Lung (tissue), 12 donors: ENCODE data around the gene SDF4. TPM values are rescaled to one million over a fixed set of nuclear protein-coding genes. Genes with fewer than 3 reads are reported as not detected.

Experiments
- ATAC-seq: fragments of 200-7000 bp; cut with Tn5 transposase; one replicate; pipeline ENCODE4 v1.9.1; 2020; ENCODE audit warnings: moderate number of reproducible peaks; ENCODE audit not compliant: insufficient read depth, low FRiP score
- DNase-seq, 3 donors: peaks; one replicate each; pipeline ENCODE4 v3.0.0-alpha.2; 2013 to 2017
- H3K27ac ChIP-seq, 2 donors: one replicate each; pipeline ENCODE4 v1.5.1; 2013; ENCODE audit warnings: mild to moderate bottlenecking in 2 of 2, moderate library complexity in 2 of 2, control low read depth in 1 of 2, inconsistent platforms in 1 of 2, low read depth in 1 of 2, low read length in 1 of 2
- H3K27me3 ChIP-seq, 3 donors: one replicate each; pipeline ENCODE4 v1.5.1; 2013; ENCODE audit warnings: low read length in 2 of 3; ENCODE audit not compliant: control insufficient read depth in 3 of 3, insufficient read depth in 3 of 3
- H3K36me3 ChIP-seq, 4 donors: one replicate each; pipeline ENCODE4 v1.5.1; 2013; ENCODE audit warnings: low read length in 4 of 4, mild to moderate bottlenecking in 1 of 4, moderate library complexity in 1 of 4; ENCODE audit not compliant: control insufficient read depth in 4 of 4, insufficient read depth in 4 of 4
- H3K4me1 ChIP-seq, 5 donors: one replicate each; pipeline ENCODE4 v1.5.1; 2013; ENCODE audit warnings: low read length in 5 of 5, mild to moderate bottlenecking in 2 of 5, moderate library complexity in 1 of 5; ENCODE audit not compliant: control insufficient read depth in 5 of 5, insufficient read depth in 5 of 5
- H3K4me3 ChIP-seq: one replicate; pipeline ENCODE4 v1.5.1; 2013; ENCODE audit warnings: mild to moderate bottlenecking, control low read depth, moderate library complexity
- H3K9ac ChIP-seq, 2 donors: one replicate each; pipeline ENCODE4 v1.5.1; 2013; ENCODE audit warnings: low read length in 2 of 2, control low read depth in 1 of 2; ENCODE audit not compliant: insufficient read depth in 1 of 2
- H3K9me3 ChIP-seq, 4 donors: one replicate each; pipeline ENCODE4 v1.5.1; 2013; ENCODE audit warnings: low read length in 3 of 4, mild to moderate bottlenecking in 1 of 4, moderate library complexity in 1 of 4; ENCODE audit not compliant: control insufficient read depth in 4 of 4, insufficient read depth in 3 of 4
- WGBS, 2 donors: extraction: QIAGEN DNeasy Blood & Tissue Kit; methylation state at CpG; one replicate each; pipeline ENCODE4 v1.1.7; 2013; 5-methylcytosine and 5-hydroxymethylcytosine counted together
- polyA plus RNA-seq, 2 donors: library from polyadenylated mRNA; stranded (reverse); fragments of 200-250 nt; gene quantifications; one replicate each; pipeline ENCODE4 v1.2.1, GENCODE V29; 2013
- total RNA-seq, 2 donors: library from RNA; depleted of rRNA in 1 of 2; stranded (reverse); fragments of >200 nt in 1 of 2; gene quantifications; one replicate each; pipeline ENCODE4 v1.2.1, GENCODE V29; 2014 to 2021
- TF ChIP-seq, protein P1 (sequence below): IDR thresholded peaks from 2 replicates; pipeline ENCODE4 v1.5.1; 2012; ENCODE audit warnings: mild to moderate bottlenecking; ENCODE audit errors: control extremely low read depth, extremely low read depth
- donor health status: control.
- donor health status: control.
- donor health status: Bipolar disorder and iron deficiency.
- donor health status: healthy.
- donor health status: DM: yes; HTN: yes; CAD: no.

The SDF4 gene
- total and polyA plus RNA-seq, 4 donors = 65.7 to 189 (median 143) TPM

DNA sequence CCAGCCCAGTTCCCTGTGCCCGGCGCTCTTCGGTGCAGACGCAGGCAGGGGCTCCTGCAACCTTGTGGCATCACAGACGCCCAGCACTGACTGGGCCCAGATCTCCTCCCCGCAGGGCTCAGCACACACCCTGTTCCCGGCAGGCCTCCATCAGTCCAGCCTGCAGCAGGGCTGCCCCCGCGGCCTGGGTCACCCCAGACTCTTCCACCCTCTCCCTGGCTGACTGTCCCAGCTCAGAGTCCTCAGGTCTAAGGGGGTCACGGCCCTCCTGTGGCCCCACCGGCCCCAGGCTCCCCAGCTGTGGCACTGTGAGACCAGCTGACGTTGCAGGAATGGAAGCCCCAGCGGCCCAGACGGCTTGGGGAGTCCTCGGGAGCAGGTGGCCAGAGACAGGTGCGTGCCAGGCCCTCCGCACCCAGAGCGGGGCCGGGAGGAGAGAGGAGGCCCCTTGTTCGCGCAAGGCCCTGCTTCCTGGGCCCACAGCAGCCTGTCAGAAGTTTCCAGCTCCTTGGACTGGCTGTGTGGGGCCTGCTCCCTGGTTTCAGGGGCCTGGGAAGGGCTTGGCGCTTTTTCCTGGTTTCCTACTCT, 4.5 kb upstream of the SDF4 start:
- ATAC-seq (no peak), DNase-seq (no peak)
- peaks cover 0 to 17% (median 0%) of the 10 kb centered on the region in 5 donors for H3K4me1 ChIP-seq
- peaks cover 0 to 6% (median under 1%) of the 10 kb centered on the region in 4 donors for H3K36me3 ChIP-seq
- 82 to 87% methylated on average over 22 of the region's 22 CpGs for WGBS, 2 donors
- H3K27ac ChIP-seq = no peak overlapping the region
- H3K4me3 ChIP-seq = no peak overlapping the region
- TF ChIP-seq, protein P1, sequence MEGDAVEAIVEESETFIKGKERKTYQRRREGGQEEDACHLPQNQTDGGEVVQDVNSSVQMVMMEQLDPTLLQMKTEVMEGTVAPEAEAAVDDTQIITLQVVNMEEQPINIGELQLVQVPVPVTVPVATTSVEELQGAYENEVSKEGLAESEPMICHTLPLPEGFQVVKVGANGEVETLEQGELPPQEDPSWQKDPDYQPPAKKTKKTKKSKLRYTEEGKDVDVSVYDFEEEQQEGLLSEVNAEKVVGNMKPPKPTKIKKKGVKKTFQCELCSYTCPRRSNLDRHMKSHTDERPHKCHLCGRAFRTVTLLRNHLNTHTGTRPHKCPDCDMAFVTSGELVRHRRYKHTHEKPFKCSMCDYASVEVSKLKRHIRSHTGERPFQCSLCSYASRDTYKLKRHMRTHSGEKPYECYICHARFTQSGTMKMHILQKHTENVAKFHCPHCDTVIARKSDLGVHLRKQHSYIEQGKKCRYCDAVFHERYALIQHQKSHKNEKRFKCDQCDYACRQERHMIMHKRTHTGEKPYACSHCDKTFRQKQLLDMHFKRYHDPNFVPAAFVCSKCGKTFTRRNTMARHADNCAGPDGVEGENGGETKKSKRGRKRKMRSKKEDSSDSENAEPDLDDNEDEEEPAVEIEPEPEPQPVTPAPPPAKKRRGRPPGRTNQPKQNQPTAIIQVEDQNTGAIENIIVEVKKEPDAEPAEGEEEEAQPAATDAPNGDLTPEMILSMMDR = no peak
- peaks cover 0 to 8% (median 0%) of the 10 kb centered on the region in 4 donors for H3K9me3 ChIP-seq
- peaks cover 0 to 27% (median 0%) of the 10 kb centered on the region in 3 donors for H3K27me3 ChIP-seq
- H3K9ac ChIP-seq = no peak overlapping the region

DNA sequence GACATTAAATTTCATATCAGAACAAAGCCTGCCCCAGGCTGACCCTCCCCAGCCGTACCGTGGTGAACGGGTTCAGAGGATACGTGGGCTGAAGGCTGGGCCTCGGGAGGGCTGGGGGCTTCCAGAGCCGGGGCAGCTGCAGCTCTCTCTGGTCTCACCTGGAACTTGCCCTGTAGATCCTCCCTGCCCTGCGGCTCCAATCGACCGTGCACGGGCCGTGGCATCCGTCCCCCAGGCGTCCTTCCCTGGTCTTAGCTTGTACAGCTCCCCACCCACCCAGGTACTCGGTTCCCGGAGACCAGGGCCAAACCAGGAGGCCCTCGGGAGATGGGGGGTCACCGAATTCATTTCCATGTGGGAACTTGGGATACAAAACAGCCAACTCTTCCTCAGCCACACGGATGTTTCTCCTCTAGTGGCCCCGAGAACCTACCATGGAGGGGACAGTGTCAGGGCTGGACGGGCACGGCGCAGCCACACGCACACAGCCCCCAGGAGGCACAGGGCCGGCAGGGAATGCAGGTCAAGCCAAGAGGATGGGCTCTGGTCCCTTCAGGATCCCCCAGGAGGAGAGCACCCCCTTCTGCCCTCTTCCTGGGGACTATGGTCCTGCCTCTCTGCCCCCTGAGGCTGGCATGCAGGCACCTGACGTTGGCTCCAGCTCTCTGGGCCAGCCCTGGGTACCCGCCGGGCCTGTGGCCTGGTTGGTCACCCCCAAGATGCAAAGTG, 3.4 kb upstream of the SDF4 start:
- WGBS, 2 donors = 93 to 95% methylated on average over 25 to 27 of the region's 27 CpGs
- ATAC-seq = no peak
- H3K9me3 ChIP-seq = peaks cover 0 to 8% (median 0%) of the 10 kb centered on the region in 4 donors
- peaks cover 0 to 27% (median 0%) of the 10 kb centered on the region in 3 donors for H3K27me3 ChIP-seq
- H3K9ac ChIP-seq = no peak overlapping the region
- no peak for DNase-seq
- TF ChIP-seq, protein P1 = no peak
- H3K4me1 ChIP-seq = peaks cover 0 to 18% (median 5%) of the 10 kb centered on the region in 5 donors
- H3K36me3 ChIP-seq = peaks cover 0 to 6% (median under 1%) of the 10 kb centered on the region in 4 donors
- no peak overlapping the region for H3K27ac ChIP-seq
- no peak overlapping the region for H3K4me3 ChIP-seq

DNA sequence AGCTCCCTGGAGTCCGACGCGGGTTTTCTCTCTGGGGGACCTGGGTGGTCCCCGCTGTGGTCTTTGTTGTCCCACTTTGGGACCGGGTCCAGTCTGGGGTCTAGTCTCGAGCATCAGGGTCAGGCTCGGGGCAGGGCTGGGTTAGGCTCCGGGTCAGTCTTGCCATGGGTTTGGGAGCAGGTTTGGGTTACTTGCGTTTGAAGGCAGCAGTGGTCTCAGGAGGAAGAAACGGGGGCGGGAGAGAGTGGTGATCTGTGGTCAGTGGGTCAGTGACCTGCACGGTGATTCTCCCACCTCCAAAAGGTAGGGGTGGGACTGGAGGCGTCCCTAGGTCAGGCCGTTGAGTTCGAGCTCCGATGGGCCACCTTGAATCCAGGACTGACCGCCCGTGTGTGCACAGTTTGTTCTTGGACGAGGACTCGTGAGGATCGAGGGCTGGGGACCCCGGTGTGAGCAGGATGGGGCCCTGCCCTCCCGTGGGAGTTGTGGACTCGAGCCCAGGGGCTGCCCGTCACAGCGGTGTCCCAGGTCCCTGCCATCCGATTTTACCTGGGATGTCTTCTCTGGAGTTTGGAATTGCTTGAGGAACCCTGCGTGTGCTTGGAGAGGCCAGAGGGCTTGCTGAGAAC, 2.5 kb upstream of the SDF4 start:
- DNase-seq = no peak
- Histone ChIP-seq H3K36me3 (peaks cover 0 to 6% (median under 1%) of the 10 kb centered on the region in 4 donors), H3K27ac (no peak overlapping the region), H3K27me3 (peaks cover 0 to 20% (median 0%) of the 10 kb centered on the region in 3 donors), H3K4me1 (peaks cover 0 to 26% (median 7%) of the 10 kb centered on the region in 5 donors), H3K9ac (no peak overlapping the region), H3K9me3 (peaks cover 0 to 8% (median 0%) of the 10 kb centered on the region in 4 donors), H3K4me3 (no peak overlapping the region)
- WGBS, 2 donors = 96 to 97% methylated on average over 28 of the region's 28 CpGs
- ATAC-seq = no peak
- TF ChIP-seq, protein P1 = no peak
